Activated CD8-positive, alpha-beta memory T cell treated with anti-CD3 and anti-CD28 coated beads for 4 hours (primary cell): ENCODE measurements around the gene SAFB.
A peak's percentile ranks its signal among the peaks of the same experiment; 100 is the strongest.

Experiments
- DNase-seq, 2 donors: peaks; one replicate each; pipeline ENCODE4 v3.0.0-alpha.2; 2020; ENCODE audit warnings: low read depth in 2 of 2

The SAFB gene

DNA sequence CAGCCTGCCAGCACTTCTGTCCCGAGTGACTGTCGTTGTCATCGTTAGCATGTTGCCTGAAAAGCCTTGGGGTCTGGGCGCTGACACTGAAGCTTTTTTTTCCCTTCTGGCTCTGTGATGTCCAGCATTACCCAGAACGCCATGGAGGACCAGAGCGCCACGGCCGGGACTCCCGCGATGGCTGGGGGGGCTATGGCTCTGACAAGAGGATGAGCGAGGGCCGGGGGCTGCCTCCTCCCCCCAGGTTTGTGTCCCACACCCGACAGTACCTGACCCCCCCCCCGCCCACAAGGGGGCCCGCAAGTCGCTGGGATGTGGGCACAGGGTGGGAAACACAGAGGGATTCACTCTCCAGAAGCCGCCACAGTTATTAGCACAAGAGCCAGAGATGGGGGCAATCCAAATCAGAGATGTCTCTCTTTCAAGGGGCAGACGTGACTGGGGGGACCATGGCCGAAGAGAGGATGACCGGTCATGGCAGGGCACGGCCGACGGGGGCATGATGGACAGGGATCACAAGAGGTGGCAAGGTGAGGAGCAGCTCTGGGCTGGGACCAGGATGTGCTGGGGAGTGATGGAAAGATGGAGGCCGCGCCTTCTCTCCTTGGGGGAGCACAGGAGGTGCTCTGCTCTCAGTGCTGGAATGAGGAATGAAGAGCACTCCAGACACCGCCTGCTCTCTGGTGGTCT is 44.2 kb downstream of the SAFB start:
- DNase-seq = no peak

DNA sequence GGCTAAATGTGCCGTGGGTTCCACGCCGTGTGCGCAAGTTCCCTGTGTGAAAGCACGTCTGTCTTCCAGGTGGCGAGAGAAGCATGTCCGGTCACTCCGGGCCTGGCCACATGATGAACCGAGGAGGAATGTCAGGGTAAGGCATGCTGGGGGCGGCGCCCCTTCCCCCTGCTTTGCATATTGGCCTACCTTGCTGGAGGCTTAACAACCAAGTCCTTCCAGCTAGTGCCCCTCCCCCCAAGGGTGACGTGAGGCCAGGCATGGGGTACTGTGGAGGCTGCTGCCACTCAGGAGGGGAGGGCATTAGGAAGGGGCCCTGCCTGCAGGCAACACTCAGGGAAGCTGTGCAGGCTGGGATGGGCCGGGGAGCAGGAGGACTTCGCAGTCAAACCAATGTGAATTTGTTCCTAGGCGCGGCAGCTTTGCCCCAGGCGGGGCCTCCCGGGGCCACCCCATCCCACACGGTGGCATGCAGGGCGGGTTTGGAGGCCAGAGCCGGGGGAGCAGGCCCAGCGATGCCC is 44.9 kb downstream of the SAFB start:
- DNase-seq = no peak

DNA sequence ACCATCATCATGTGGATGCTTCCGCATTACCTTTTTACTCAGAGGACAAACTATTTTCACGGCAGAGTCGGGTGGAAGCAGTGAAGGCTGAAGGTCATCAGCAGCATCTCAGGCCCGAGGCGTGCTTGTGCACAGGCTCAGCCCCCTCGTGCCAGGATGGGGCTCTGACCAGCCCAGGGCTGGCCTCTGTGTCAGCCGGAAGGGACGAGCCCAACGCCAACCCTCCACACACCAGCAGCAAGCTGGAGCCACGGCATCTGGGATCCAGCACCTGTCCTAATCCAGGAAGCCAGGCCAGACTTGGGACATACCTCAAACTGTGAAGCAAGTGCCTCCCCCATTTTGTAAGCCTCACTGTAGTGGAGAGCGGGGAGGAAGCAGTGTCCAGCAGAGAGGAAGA is 46.3 kb downstream of the SAFB start:
- DNase-seq = no peak

DNA sequence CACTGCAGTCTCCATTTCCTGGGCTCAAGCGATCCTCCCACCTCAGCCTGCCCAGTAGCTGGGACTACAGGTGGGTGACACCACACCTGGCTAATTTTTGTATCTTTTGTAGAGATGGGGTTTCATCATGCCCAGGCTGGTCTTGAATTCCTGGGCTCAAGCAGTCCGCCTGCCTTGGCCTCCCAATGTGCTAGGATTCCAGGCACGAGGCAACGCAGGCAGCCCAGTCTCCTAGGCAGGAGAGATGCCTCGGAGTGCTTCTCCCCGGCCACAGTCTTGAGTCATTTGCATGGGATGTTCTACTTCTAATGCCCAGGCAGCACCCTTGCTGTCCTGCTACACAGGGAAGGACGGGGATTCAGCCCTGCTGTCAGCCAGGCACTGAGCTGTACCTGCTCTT is 48.7 kb downstream of the SAFB start:
- DNase-seq = no peak

DNA sequence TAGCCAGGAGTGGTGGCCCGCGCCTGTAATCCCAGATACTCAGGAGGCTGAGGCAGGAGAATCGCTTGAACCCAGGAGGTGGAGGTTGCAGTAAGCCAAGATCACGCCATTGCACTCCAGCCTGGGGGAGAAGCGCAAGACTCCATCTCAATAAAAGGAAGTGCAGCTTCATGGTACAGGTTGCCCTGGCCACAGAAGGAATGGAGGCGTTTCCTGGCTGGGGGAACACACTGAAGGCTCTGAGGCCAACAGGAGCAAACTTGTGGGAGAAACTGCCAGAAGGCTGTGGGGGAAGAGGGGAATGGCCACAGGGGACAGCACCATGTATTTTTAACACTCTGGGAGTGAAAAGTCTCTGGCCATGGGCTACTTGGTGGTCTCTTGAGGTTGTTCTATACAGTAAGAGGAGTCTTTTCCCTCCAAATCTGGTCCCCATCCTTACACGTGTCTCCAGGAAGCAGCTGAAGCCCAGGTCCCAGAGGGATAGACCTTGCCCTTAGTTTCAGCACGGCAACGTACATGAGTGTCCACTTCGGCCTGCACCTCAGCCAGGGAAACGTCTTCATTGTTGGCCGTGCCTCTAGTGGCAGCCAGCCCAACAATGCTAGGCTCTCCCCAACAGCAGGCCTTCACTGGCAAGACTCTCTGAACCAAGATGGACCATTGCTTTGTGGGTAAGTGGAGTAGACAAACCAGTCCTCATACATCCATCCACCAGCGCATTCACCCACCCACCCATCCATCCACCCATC is 50.0 kb downstream of the SAFB start:
- DNase-seq = no peak

DNA sequence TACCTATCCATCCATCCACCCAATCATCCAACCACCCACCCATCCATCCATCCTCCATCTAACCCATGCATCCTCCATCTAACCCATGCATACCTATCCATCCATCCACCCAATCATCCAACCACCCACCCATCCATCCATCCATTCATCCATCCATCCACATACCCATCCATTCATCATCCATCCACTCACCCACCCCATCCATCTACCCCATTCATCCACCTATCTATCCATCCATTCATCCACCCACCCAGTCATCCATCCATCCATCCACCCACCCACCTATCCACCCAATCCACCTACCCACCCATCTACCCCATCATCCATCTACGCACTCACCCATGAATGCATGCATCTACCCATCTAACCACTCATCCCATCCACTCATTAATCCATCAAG is 50.9 kb downstream of the SAFB start:
- DNase-seq = no peak

DNA sequence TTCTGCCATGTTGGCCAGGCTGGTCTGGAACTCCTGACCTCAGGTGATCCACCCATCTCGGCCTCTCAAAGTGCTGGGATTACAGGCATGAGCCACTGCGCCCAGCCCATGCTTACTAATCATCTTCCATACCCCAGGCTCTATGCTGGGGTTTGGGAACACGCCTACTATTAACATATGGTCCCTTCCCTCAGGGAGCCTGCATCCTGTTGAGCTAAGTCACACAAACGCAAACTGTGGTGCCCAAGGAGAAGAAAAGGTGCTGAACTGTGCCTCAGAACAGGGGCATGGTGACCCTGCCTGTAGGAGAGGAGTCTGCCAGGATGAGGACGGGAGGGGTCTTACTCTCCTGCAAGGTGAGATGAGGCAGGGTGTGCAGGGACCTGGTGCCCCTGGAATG is 51.8 kb downstream of the SAFB start:
- DNase-seq = no peak

DNA sequence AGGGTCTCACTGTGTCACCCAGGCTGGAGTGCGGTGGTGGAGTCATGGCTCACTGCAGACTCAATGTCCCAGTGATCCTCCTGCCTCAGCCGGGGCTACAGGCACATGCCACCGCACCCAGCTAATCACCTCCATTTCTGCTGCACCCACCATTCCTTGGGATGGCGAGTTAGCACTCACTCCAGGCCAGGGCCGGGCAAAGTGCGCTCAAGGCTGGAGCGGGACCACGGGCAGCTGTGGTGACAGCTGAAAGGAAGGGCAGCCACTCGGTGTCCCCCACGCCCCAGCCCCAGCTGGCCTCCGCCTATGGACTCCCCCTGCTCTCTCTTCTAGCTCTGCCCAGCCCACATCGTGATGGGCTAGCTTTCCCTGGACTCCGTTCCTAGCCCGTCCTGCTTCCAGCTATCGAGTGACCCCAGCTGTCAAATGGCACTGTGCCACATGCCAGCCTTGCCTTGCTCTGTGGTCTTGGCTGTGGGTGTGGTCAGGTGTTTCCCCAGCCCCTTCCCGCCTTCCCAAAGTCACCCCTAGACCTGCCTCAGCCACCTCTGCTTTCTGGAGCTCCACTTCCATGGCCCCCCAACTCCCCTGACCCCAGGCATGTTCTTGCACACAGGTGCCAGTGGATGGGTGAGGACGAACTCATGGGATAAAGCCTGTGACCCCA is 53.4 kb downstream of the SAFB start:
- DNase-seq = no peak

DNA sequence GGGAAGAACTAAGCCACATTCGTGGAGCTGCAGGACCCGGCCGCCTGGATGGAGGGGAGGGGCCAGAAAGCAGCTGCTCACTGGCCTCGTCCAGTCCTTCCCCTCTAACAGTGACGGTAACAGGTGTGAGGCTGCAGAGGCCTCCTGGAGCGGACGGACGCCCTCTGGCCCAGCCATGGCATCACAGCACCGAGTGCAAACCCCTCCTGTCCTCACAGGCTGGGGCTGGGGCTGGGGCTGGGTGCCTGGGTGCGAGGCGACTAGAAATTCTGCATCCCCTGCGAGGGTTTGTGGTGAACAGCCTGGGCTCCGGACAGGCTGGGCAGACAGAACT is 53.9 kb downstream of the SAFB start:
- no peak for DNase-seq

DNA sequence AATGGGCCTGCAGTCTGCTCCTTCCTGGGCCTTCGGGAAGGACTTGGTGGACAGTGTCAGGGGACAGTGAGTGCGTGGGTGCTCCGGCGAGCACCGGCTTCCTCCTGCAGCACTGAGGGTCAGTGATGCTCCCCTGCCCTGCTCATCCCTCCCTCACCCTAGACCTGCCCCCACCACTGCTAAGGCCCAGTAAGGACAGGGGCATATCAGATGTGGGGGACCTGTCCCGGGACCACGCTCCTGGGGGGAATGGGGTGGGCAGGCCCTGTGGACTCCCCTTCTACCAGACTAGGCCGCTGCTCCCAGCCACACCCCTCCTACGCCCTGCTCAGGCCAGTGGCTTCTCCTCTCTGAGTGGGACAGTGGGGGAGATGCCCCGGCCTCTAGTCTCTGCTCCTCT is 54.3 kb downstream of the SAFB start:
- no peak for DNase-seq

DNA sequence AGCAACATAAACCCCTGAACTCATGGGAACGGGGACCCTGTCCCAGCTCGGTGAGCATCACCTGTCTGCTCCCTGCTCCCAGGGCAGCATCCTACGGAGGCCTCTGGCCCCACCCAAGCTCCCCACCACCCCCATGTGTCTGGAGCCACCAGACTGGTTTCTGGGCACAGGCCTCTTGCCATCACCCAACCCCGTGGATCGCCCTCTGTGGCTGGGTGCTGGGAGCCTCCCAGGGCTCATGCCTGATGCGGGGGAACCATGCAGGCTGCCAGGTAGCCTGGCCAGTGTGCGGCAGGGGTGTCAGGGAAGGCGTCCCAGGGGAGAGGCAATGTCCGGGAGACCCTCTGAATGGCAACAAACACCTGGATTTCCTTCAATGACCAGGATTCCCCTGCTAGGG is 54.7 kb downstream of the SAFB start:
- DNase-seq = no peak

DNA sequence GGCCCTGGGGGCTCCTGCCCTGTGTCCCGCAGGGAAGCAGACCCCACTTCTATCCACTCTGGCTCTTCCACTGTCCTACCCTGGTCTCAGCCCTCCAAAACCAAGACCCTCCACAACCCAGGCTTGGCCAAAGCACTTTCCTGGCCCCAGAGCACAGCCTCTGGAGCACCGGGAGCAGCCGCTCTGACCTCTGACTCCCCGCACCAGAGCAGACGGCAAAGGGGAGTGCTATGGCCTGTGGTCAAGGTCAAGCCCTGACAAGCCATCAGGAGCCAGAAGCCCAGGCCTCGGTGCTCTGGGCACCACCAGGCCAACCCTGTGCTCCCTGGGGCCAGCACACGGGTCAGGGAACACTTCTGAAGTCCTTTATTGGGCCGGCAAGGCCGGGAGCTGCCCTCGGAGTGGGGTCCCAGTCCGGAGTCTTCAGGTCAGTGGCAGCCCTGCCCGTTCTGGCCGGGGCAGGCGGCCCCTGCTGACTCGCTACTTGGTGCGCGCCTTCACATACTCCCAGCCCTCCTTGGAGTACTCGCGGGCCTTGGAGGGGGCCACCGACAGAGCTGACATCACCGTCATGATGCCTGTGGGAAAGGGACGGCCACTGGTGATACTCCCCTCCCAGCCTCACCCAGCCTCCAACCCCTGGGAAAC is 55.3 kb downstream of the SAFB start:
- no peak for DNase-seq

DNA sequence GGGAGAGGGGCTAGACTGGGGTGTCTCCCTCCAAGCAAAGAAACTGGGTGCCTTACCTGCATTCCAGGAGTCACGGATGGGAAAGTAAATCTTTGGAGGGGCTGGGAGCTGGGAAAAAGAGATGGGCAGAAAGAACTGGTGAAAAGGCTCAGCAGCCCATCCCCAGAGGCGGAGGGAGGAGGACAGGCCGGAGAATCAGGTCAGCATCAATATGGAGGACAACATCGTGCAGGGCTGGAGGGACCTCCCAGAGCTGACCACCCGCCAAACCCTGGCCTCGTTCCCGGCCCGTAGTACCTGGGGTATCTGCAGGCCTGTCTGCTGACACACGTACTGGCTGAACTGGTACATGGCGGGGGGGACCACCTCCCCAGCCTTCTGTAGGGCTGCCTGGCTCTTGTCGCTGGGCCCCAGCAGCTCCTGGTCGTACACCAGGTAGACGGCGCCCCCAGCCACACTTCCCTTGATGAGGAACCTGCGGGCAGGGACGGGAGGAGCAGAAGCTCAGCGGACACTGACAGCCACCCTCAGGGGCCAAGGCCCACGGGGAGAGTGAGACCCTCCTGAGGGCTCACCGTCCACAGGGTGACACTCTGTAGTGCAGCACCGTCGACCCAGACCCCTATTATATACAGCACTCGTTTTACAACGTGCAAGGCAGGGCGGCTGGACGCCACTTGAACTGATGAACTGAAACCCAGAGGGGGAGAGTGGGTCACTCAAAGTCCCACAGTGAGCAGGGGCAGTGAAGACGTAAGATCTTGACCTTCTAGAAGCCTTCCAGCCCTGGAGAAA is 56.6 kb downstream of the SAFB start:
- no peak for DNase-seq

DNA sequence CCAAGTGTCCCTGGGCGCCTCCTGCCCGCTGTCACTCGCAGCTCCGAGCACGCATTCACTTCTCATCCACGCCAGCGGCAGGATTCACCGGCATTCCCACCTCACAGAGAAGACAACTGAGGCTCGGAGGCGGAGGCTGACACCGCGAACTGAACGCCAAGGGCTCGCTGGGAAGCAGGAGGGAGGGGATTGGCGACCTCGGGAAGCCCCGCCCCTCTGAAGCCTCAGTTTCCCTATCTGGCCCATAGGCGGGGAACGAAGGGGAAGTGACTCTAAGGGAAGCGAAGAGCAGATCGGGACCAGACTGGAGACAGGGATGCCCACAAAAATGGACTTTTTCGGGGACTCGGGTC is 57.2 kb downstream of the SAFB start:
- no peak for DNase-seq

DNA sequence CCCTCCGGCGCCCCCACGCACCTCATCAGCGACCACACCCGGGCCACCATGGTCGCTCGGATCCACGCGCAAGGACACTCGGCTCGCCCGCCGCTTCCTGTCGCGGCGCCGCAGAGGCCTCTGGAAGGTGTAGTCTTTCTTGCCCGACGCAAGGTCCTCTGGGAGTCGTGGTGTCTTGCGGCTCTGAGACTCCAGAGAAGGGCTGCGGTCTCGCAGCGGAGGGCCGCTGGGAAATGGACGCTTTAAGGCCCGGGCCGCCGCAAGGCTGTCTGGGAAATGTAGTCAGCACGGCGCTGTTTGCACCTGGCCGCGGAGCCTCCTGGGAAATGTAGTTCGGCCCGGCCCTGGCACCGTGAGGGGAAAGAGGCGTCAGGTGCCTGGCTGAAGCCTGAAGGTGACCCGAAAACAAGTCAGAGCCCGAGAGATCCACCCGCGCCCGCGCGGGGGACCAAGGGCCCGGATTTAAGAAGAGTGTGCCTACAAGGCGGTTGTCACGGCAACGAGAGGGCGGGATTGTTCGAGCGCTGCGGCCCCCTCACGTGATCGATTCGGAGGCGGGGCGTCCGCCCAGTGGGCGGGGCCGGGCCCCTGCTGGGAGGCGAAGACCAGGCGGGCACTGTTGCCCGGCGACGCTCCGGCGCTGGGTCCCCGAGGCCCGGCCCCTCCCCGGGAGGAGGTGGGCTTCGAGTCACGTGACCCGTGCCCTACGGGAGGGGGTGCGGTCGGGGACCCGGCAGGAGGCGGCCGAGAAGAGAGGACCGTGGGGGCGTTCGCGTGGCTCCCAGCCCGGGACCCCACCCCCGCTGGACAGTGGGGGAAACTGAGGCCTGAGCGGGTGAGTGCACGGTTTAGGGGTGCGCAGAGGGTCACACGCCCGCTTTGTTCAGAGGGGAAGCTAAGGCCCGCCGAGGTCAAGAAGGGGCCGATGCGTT is 57.8 kb downstream of the SAFB start, which contains the start of the genes HSD11B1L and MICOS13:
Gene HSD11B1L (plus strand): TSS at position 591 of the 932 bp plus-strand sequence. CDS start 3,806 bp downstream, outside the sequence.
Gene MICOS13 (minus strand): TSS at position 80 of the 932 bp plus-strand sequence. CDS start 30 bp downstream, at position 50.
- DNase-seq = peak; percentile 94 to 97

DNA sequence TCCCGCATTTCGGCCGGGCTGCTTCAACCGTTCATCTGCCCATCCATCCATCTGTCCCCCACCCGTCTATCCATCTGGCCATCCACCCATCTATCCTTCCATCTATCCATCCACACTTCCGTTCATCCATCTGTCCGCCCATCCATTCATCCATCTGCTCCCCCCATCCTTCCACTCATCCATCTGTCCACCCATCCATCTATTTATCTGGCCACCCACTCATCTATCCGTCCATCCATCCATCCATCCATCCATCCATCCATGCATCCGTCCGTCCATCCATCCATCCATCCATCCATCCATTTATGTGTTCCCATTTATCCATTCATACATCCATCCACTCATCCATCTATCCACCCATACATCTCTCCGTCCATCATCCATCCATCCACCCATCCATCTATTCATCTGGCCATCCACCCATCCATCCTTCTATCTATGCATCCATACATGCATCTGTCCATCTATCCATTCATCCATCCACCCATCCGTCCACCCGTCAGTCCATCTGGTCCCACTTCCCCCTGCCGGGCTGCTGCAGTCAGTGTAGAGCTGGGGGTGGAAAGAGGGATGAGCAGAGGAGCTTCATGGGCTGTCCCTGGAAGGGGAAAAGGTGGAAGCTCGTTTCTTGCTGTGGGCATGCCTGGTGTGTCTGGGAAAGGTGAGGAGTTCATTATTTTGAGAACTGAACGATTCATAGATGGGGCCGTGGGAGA is 58.7 kb downstream of the SAFB start:
- DNase-seq = no peak

DNA sequence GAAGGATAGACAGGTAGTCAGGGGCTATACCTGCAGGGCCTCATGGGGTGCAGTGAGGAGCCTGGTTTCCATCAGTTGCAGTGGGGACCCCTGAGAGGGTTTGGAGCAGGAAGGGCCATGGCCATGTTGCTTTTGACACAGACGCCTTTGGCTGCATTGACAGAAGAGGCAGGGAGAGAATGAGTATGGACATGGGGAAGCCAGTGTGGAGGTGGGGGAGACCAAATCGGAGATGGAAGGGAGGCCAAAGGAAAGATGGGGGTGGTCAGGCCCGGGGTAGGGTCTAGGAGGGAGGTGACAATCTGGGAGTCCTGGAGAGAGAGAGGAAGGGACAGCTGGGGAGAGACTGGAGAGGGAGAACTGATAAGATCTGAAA is 59.2 kb downstream of the SAFB start:
- no peak for DNase-seq

DNA sequence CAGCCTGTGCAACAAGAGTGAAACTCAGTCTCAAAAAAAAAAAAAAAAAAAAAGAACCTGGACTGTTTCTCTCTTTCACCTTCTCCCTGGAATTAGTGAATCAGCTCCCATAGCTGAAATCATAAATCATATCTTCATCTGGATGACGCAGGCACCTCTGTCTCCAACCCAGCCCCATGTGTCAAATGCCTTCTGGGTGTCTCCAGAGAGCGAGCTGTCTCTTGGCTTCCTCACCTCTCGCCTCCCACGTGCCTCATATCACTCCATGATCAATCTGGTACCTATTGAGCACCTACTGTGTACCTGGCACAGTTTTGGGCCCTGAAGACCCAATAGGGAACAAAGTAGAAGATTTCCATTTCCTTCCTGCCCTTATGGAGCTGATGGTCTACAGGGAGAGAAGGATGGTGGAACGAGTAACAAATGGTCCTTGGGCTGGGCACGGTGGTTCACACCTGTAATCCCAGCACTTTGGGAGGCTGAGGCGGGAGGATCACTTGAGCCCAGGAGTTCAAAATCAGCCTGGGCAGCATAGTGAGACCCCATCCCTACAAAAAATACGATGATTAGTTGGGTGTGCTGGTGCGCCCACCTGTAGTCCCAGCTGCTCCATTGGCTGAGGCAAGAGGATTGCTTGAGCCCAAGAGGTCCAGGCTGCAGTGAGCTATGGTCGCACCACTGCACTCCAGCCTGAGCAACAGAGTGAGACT is 60.4 kb downstream of the SAFB start:
- DNase-seq = no peak
